A673 (cell line): ENCODE results near the gene HOXD1.

Experiments
- CTCF ChIP-seq: fragments of 300-800, 200-600 bp; sonication (generic); conservative IDR thresholded peaks from 2 replicates; pipeline ENCODE4 v1.5.1; 2017; ENCODE audit warnings: low read depth, mild to moderate bottlenecking, antibody characterized with exemption, low read length, moderate library complexity, mixed read lengths
- EZH2 ChIP-seq: fragments of 200-600 bp; sonication (generic); IDR thresholded peaks from 2 replicates; pipeline ENCODE4 v1.6.1; 2017; ENCODE audit warnings: borderline replicate concordance, low read depth, mild to moderate bottlenecking, mixed read lengths, antibody characterized with exemption, low read length; ENCODE audit not compliant: poor library complexity, severe bottlenecking

GRCh38 chr2:176206136-176206535 is 17.7 kb downstream of the HOXD1 start:
- TF ChIP-seq CTCF = no peak
- no peak for TF ChIP-seq EZH2
